SK-N-SH treated with all-trans-retinoic acid at 6 μM for 48 hours (cell line): ENCODE measurements around the gene ERCC6L.

ENCODE experiments used
- PATZ1 ChIP-seq: fragments of 250-450 bp; sonication (Bioruptor Pico); IDR thresholded peaks from 2 replicates; pipeline ENCODE4 v1.8.0; 2020; ENCODE audit warnings: mild to moderate bottlenecking, moderate library complexity, borderline replicate concordance
- POU6F1 ChIP-seq: fragments of 250-450 bp; sonication (Bioruptor Pico); IDR thresholded peaks from 2 replicates; pipeline ENCODE4 v1.8.0; 2021; ENCODE audit warnings: low read depth, mild to moderate bottlenecking, moderate library complexity, borderline replicate concordance
- SNAI2 ChIP-seq: fragments of 250-450 bp; sonication (Bioruptor Pico); IDR thresholded peaks from 2 replicates; pipeline ENCODE4 v1.5.0; 2020; ENCODE audit warnings: mild to moderate bottlenecking, moderate library complexity
- TCF4 ChIP-seq: fragments of 250-450 bp; sonication (Bioruptor Pico); IDR thresholded peaks from 2 replicates; pipeline ENCODE4 v1.8.0; 2021; ENCODE audit warnings: mild to moderate bottlenecking, moderate library complexity, borderline replicate concordance
- TOX ChIP-seq: fragments of 250-450 bp; sonication (Bioruptor Pico); IDR thresholded peaks from 2 replicates; pipeline ENCODE4 v1.8.0; 2021; ENCODE audit warnings: mild to moderate bottlenecking, moderate library complexity, borderline replicate concordance
- ZC3H10 ChIP-seq: fragments of 250-450 bp; sonication (Bioruptor Pico); IDR thresholded peaks from 2 replicates; pipeline ENCODE4 v1.5.1; 2021; ENCODE audit warnings: mild to moderate bottlenecking, moderate library complexity
- ZFP3 ChIP-seq: fragments of 250-450 bp; sonication (Bioruptor Pico); IDR thresholded peaks from 2 replicates; pipeline ENCODE4 v1.5.0; 2020; ENCODE audit warnings: mild to moderate bottlenecking, moderate library complexity
- ZFP30 ChIP-seq: fragments of 450-650 bp; formaldehyde crosslinking; IDR thresholded peaks from 2 replicates; pipeline ENCODE4 v1.5.0; 2022; ENCODE audit warnings: mild to moderate bottlenecking, moderate library complexity
- ZNF565 ChIP-seq: fragments of 450-650 bp; formaldehyde crosslinking; conservative IDR thresholded peaks from 2 replicates; pipeline ENCODE4 v1.5.0; 2020; ENCODE audit warnings: low read depth, mild to moderate bottlenecking, moderate library complexity

GRCh38 chrX:72230290-72230689 lies 8.5 kb downstream of the ERCC6L start:
- no peak for TF ChIP-seq ZC3H10 (CRISPR knock-in tag)
- TF ChIP-seq TCF4 (CRISPR knock-in tag), result no peak
- no peak for TF ChIP-seq POU6F1 (CRISPR knock-in tag)
- TF ChIP-seq ZFP30 (CRISPR knock-in tag), result no peak
- TF ChIP-seq ZFP3, result no peak
- no peak for TF ChIP-seq ZNF565 (CRISPR knock-in tag)
- TF ChIP-seq PATZ1 (CRISPR knock-in tag), result no peak
- no peak for TF ChIP-seq TOX (CRISPR knock-in tag)
- no peak for TF ChIP-seq SNAI2 (CRISPR knock-in tag)
